GM12801 (cell line): ENCODE measurements around the gene BRAT1.

Experiments used
- TF ChIP-seq, protein P1 (sequence below): IDR thresholded peaks from one replicate; pipeline ENCODE4 v1.5.1; 2011; ENCODE audit warnings: control low read depth; ENCODE audit not compliant: insufficient read length; ENCODE audit errors: extremely low read depth

BRAT1 gene

DNA sequence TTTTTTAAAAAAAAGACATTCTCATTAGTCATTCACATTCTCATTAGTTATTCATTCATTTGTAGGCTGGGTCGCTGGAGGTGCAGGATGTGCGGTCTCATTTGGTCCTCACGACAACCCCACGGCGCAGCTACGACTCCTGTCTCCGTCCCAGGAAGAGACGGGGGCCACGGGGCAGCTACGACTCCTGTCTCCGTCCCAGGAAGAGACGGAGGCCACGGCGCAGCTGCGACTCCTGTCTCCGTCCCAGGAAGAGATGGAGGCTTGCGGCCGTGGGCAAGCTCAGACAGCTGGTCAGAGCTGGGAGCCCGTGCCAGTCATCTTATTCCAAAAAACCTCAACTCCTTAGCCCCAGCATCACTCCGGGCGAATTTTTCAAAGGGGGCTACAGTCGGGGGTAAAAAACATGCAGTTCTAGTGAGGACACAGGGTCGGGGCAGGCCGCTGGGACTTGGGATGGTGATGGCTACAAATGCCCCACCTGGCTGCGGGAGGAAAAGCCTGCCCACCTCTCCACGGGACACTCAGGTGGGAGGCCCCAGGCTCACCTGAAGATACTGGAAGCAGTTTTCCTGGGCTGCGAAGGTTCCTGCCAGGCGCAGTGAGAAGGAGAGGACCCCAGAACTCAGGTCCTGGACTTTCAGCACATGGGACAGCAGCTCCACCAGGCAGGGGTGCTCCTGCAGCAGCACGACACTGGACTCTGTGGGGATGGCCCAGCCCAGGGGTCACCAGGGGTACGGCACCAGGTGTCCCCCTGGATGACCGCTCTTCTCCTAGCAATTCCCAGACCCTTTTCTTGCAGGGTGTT lies 8.3 kb downstream of the BRAT1 start:
- TF ChIP-seq, protein P1, sequence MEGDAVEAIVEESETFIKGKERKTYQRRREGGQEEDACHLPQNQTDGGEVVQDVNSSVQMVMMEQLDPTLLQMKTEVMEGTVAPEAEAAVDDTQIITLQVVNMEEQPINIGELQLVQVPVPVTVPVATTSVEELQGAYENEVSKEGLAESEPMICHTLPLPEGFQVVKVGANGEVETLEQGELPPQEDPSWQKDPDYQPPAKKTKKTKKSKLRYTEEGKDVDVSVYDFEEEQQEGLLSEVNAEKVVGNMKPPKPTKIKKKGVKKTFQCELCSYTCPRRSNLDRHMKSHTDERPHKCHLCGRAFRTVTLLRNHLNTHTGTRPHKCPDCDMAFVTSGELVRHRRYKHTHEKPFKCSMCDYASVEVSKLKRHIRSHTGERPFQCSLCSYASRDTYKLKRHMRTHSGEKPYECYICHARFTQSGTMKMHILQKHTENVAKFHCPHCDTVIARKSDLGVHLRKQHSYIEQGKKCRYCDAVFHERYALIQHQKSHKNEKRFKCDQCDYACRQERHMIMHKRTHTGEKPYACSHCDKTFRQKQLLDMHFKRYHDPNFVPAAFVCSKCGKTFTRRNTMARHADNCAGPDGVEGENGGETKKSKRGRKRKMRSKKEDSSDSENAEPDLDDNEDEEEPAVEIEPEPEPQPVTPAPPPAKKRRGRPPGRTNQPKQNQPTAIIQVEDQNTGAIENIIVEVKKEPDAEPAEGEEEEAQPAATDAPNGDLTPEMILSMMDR = no peak

DNA sequence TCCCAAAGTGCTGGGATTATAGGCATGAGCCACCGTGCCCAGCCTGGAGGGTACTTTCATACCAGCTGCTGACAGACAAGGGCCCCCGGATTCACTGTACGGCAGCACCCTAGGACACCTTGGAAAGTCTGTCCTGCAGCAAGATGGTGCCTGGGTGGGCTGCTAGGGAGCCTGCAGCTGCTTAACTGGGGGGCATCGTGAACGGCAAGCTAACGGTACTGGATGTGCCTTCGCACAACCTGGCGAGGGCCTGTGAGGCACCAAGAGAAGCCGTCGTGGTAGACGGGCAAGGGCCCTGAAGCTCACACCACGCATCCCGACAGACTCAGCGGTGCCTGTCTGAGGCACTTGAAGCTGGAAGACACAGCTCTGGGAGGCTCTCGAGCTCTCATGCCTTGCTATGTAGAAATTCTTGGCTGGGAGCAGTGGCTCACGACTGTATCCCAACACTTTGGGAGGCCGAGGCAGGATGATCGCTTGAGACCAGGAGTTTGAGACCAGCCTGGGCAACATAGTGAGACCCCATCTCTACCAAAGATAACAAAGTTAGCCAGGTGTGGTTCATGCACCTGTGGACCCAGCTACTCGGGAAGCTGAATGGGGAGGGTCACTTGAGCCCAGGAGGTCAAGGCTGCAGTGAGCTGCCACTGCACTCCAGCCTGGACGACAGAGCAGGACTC lies 9.4 kb downstream of the BRAT1 start:
- TF ChIP-seq, protein P1 = no peak

DNA sequence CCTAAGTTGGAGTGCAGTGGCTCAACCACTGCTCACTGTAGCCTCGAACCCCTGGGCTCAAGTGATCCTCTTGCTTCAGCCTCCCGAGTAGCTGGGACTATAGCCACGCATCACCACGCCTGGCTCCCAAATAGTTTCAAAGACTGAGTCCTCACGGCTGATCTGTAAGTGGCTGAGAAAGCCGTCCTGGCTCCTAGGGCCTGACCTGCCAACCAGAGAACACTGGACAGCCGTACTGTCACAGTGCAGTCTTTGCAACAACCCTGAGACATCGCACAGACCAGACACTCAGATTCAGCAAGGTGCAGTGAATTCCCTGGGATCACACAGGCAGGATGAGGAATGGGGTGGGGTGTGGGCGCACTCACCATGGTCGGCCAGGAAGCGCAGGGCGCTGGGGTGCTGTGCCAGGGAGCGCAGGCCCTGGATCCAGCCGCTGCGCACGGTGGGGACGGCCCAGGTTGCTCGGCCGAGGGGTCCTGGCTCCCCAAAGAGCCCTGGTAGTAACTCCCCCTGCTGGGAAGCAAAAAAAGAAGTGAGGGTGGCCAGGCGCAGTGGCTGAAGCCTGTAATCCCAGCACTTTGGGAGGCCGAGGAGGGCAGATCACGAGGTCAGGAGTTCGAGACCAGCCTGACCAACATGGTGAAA lies 10.7 kb downstream of the BRAT1 start:
- TF ChIP-seq, protein P1 = no peak

DNA sequence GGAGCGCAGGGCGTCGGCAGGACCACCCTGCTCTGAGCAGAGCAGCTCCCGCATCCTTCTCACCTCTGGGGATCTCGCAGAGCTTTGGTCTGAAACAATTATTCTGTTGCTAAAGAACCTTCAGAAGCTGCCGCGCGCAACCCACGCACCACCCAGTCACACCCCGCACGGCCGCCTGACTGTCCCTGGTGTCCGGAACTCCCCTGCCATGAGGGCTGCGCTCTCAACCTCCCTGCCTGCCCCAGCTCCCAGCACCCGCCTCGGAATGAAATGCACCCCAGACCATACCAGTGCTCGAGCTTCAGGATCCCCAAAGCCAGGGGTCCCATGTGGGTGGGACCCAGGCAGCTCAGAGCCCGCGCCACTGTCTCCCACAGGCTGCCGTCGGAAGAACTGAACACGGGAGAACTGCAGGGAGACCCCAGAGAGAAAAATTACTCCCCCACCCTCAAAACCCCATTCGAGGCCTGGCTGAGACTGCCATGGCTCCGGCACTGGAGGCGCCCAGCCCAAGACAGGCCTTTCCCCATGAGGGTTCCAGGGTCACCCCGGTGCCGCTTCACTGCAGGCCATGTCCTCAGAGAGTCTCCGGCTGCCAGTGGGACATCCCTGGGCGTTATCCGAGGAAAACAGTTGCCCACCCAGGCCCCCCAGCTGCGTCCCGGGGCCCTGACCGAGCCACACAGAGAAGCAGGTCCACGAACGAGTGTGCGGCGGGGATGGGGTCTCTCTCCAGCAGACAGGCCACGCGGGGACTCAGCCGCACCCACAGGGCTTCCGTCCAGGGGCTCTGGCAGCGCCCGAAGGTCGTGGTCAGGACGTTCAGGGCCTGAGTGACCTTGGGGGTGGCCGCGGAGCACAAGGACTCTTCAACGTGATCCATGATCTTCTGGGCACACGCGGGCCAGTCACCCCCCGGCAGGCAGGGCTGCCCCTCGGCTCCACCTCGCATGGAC lies 12.1 kb downstream of the BRAT1 start:
- TF ChIP-seq, protein P1 = no peak

DNA sequence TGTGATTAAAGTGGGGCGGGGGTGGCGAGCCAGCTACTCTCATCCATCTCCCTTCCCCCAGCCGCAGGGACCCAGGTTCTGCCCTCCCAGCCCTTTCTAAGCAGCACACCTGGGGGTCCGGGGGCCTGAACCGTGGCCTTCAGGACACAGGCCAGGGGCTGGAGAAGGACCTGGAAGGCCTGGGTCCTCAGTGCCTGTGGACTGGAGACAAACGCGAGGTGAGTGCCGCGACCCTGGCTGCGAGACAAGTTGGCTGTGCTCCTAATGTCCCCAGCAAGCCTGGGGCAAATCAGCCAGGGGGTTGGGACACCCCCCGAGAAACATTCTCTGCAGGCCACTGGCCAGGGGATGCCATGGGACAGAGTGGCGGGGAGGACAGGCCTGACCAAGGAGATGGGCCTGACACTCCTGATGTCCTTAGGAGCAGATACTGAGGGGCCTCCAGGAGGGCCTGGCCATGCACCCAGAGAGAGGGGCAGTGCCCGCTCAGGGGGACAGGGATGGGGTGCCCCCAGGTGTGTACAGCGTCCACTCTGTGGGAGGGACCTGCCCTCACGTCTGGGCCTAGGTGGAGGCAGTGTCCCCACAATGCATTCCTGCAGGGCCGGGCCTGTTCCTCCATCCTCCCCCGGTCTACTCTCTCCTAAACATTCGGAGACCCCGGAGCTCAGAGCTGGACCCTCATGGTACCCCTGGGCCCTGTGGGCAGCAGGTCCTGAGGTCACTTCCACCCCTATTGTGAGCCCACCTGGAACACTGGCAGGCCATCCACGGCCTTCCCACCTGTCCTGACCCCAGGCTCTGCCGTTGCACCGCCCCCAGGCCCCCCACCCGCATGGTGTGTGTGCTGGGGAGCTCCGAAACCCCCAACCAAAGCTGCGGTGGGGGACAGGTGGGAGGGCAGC lies 13.1 kb downstream of the BRAT1 start:
- TF ChIP-seq, protein P1 = no peak

DNA sequence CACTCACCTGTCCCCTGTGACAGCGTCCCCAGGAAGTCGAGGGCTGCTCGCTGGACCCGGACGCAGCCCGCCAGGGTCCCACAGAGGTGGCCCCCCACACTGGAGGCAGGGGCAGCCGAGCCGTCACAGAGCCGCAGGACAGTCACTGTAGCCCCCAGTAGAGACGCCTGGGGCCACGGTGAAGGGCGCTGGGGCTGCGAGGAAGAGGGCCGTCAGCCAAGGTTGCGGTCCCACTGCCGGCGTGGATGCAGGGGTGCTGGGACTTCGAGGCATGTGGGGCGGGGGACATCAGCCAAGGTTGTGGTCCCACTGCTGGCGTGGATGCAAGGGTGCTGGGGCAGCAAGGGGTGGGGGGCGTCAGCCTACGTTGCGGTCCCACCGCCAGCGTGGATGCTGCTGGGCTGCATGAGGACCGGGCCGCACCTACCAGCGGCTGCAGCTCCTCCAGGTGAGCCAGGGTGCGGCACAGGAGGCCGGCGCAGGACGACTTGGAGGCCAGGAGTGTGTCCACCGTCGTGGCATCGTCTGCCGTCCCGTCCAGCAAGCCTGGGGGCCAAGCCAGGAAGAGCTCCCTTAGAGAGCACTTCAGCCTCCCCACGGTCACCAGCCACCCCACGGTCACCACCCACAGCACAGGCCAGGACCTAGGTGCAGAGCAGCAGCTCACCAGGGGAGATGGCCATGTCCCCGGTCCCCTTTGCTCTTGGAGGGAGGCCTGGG lies 13.9 kb downstream of the BRAT1 start:
- TF ChIP-seq, protein P1 = no peak
